ENCODE results near the gene TUBB6. TPM values are rescaled to one million over a fixed set of nuclear protein-coding genes. Genes with fewer than 3 reads are reported as not detected.

TUBB6 gene
- total and polyA plus RNA-seq, 10 of the 15 experiments (the other 5 are each of a cell fraction or from before 2014, with no cell fraction given) = 27.4 to 262 (median 82.5) TPM

DNA sequence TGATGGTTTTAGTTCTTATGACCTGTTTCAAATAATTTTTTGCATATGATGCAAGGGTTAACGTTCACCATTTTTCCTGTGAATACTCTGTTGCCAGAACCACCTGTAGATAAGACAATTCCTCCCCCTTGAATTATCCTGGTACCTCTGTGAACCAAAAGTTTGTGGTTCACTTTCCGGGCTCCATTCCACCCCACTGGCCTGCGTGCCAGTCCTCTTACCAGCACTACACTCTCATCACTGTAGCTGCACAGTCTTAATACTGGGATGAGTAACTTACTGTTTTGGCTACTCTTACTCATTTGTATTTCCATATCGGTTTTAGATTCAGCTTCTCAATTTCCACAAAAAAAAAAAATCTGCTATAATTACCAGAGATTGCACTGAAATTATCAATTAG lies 34.6 kb downstream of the TUBB6 start:
- Histone ChIP-seq H3K9ac (ENCODE audit: control insufficient read depth, insufficient read depth, low read length) (no peak overlapping the region), H3K4me3 (no peak overlapping the region), H3K27me3 (replicated peaks in 1 of 2; ENCODE audit: control insufficient read depth in 2 of 2, insufficient read depth in 2 of 2, low read length in 1 of 2) (no peaks in the 10 kb centered on the region), H3K27ac (ENCODE audit: control insufficient read depth, insufficient read depth) (no peak overlapping the region), H3K9me3 (replicated peaks; ENCODE audit: control insufficient read depth, insufficient read depth, low read length) (no peaks in the 10 kb centered on the region), H4K20me1 (ENCODE audit: control insufficient read depth, insufficient read depth) (no peaks in the 10 kb centered on the region), H3K79me2 (ENCODE audit: control insufficient read depth, insufficient read depth, low read length) (no peaks in the 10 kb centered on the region), H2AFZ (ENCODE audit: control insufficient read depth, low read depth, low read length) (no peak overlapping the region), H3K4me2 (ENCODE audit: control insufficient read depth, insufficient read depth) (no peak overlapping the region), H3K4me1 (ENCODE audit: control insufficient read depth, insufficient read depth, low read length) (no peaks in the 10 kb centered on the region), H3K36me3 (ENCODE audit: control insufficient read depth in 2 of 2, insufficient read depth in 2 of 2, low read length in 1 of 2) (peaks cover 19 to 29% of the 10 kb centered on the region in 2 experiments; a peak in 3 of 4 replicates)
- in situ Hi-C loops (cut with MboI) (no loop called here), intact Hi-C loops (cut with micrococcal nuclease; ENCODE audit: unreplicated experiment) (no loop called here)
- FAIRE-seq (no peak), ATAC-seq (no peak), DNase-seq (ENCODE audit: low read depth, low spot score) (no peak)
- no peak for TF ChIP-seq SREBF2 (IDR thresholded peaks at IDR 0.05; ENCODE audit: low read length)
- 82% methylated on average over 4 of the region's 4 CpGs for WGBS (ENCODE audit: insufficient coverage, insufficient replicate concordance, low lambda C conversion rate, missing lambda C conversion rate)
- no TSS peak for BruUV-seq (replicated peaks)
- ChIA-PET SMC1A (ENCODE audit: uncharacterized antibody, unreplicated experiment) (no interaction called here), CTCF (interaction anchor here (1.1 kb wide), 1 partner anchor 14 kb away, joined by 6 read pairs; no protein-coding TSS in a partner anchor), POLR2A (no interaction called here), RAD21 (ENCODE audit: unreplicated experiment) (no interaction called here)

DNA sequence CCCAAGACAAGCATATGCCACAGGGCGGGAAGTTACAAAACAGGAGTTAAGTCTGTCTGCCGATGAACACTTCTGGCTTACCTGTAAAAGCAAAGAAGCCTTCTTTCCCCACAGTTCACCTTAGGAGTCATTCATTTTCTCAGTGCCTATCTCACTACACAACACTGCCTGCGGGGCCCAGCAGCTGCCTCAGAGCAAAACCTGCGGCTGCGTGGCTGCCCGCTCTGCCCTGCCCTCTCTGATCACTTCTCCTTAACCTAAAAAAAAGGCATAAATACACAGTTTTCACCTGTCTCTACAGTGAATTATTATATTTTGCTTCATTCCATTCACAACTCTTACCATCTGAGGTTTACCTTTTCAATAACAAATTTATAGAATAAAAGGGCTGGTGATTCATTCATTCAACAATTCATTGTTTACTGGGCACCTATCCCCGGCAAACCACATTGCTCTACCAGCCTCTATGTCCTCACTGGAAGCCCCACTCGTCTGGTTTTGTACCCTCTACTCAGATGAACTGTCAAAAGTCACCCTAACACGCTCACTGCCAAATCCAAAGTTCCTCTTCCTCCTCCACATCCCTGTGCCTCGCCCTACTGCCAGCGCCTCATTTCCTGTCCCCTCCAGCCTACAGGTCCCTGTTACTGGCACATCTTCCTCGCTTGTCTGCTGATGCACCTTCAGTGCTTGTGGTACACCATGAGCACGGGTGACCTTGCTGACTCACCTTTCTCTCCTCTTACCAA lies 37.6 kb downstream of the TUBB6 start:
- no TSS peak for BruUV-seq (replicated peaks)
- Histone ChIP-seq H4K20me1 (ENCODE audit: control insufficient read depth, insufficient read depth) (no peaks in the 10 kb centered on the region), H3K36me3 (ENCODE audit: control insufficient read depth in 2 of 2, insufficient read depth in 2 of 2, low read length in 1 of 2) (peaks cover 23 to 41% of the 10 kb centered on the region in 2 experiments; a peak in 3 of 4 replicates), H3K9ac (ENCODE audit: control insufficient read depth, insufficient read depth, low read length) (no peak overlapping the region), H3K4me2 (ENCODE audit: control insufficient read depth, insufficient read depth) (no peak overlapping the region), H3K4me3 (no peak overlapping the region), H3K9me3 (replicated peaks; ENCODE audit: control insufficient read depth, insufficient read depth, low read length) (no peaks in the 10 kb centered on the region), H3K27ac (ENCODE audit: control insufficient read depth, insufficient read depth) (no peak overlapping the region), H3K27me3 (replicated peaks in 1 of 2; ENCODE audit: control insufficient read depth in 2 of 2, insufficient read depth in 2 of 2, low read length in 1 of 2) (no peaks in the 10 kb centered on the region), H3K79me2 (ENCODE audit: control insufficient read depth, insufficient read depth, low read length) (no peaks in the 10 kb centered on the region), H2AFZ (ENCODE audit: control insufficient read depth, low read depth, low read length) (no peak overlapping the region), H3K4me1 (ENCODE audit: control insufficient read depth, insufficient read depth, low read length) (no peaks in the 10 kb centered on the region)
- ChIA-PET RAD21 (ENCODE audit: unreplicated experiment) (no interaction called here), CTCF (interaction anchor here (1.1 kb wide), 1 partner anchor 19 kb away, joined by 3 read pairs; no protein-coding TSS in a partner anchor), POLR2A (no interaction called here), SMC1A (ENCODE audit: uncharacterized antibody, unreplicated experiment) (no interaction called here)
- intact Hi-C loops (cut with micrococcal nuclease; ENCODE audit: unreplicated experiment) = no loop called here
- in situ Hi-C loops (cut with MboI) = no loop called here
- ATAC-seq = no peak
- no peak for DNase-seq (ENCODE audit: low read depth, low spot score)
- WGBS (ENCODE audit: insufficient coverage, insufficient replicate concordance, low lambda C conversion rate, missing lambda C conversion rate) = 93% methylated on average over 13 of the region's 13 CpGs
- FAIRE-seq = no peak
- TF ChIP-seq ASH2L (IDR thresholded peaks at IDR 0.05; ENCODE audit: borderline replicate concordance, low read depth) = no peak
- TF ChIP-seq ZNF217 (IDR thresholded peaks at IDR 0.05) = no peak
- TF ChIP-seq ZNF207 (IDR thresholded peaks at IDR 0.05; ENCODE audit: borderline replicate concordance) = no peak
- no peak for TF ChIP-seq SMARCA5 (IDR thresholded peaks at IDR 0.05)
- no peak for TF ChIP-seq CHD2 (IDR thresholded peaks at IDR 0.05; ENCODE audit: borderline replicate concordance, low read depth, low read length)
- TF ChIP-seq, protein P1, sequence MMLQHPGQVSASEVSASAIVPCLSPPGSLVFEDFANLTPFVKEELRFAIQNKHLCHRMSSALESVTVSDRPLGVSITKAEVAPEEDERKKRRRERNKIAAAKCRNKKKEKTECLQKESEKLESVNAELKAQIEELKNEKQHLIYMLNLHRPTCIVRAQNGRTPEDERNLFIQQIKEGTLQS (IDR thresholded peaks at IDR 0.05; ENCODE audit: borderline replicate concordance, extremely low read depth, low read depth, low read length) = no peak
- no peak for TF ChIP-seq NBN (IDR thresholded peaks at IDR 0.05)
- no peak for TF ChIP-seq ZNF592 (IDR thresholded peaks at IDR 0.05)
- TF ChIP-seq, protein P2, sequence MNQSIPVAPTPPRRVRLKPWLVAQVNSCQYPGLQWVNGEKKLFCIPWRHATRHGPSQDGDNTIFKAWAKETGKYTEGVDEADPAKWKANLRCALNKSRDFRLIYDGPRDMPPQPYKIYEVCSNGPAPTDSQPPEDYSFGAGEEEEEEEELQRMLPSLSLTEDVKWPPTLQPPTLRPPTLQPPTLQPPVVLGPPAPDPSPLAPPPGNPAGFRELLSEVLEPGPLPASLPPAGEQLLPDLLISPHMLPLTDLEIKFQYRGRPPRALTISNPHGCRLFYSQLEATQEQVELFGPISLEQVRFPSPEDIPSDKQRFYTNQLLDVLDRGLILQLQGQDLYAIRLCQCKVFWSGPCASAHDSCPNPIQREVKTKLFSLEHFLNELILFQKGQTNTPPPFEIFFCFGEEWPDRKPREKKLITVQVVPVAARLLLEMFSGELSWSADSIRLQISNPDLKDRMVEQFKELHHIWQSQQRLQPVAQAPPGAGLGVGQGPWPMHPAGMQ (IDR thresholded peaks at IDR 0.05; ENCODE audit: borderline replicate concordance) = no peak
- no peak for TF ChIP-seq EP300 (IDR thresholded peaks at IDR 0.05; ENCODE audit: borderline replicate concordance in 1 of 2, control insufficient read depth in 1 of 2, low read depth in 2 of 2, low read length in 2 of 2)
